Hepatocyte (in vitro differentiated cells): Measurements from ENCODE around the gene VPS37C.

Source experiments
- CTCF ChIP-seq: fragments of 200-600 bp; sonication (generic); IDR thresholded peaks from 2 replicates; pipeline ENCODE4 v1.5.1; 2016; ENCODE audit warnings: antibody characterized with exemption, mild to moderate bottlenecking; ENCODE audit not compliant: poor library complexity
- EZH2 ChIP-seq: fragments of 200-600 bp; sonication (generic); IDR thresholded peaks from 2 replicates; pipeline ENCODE4 v1.6.1; 2016; ENCODE audit warnings: antibody characterized with exemption, mild to moderate bottlenecking, borderline replicate concordance

GRCh38 chr11:61172356-61172755, 11.1 kb upstream of the VPS37C start:
- TF ChIP-seq CTCF (no peak), EZH2 (no peak)
